Umbilical cord (tissue), 2 donors: ENCODE measurements around the gene CLEC12A. TPM values are rescaled to one million over a fixed set of nuclear protein-coding genes. Genes with fewer than 3 reads are reported as not detected.
"Not testable (repeated sequence)": the region's sequence is repeated elsewhere in the genome, so short reads cannot be mapped to it uniquely, and the experiment has no call there.

Experiments
- DNase-seq: peaks from one replicate; pipeline ENCODE4 v3.0.0-alpha.2; 2015; ENCODE audit warnings: low spot score
- total RNA-seq: library from RNA; depleted of rRNA; stranded (reverse); fragments of >200 nt; gene quantifications from one replicate; pipeline ENCODE4 v1.2.3, GENCODE V29; 2014; ENCODE audit warnings: low replicate concordance; ENCODE audit not compliant: insufficient read depth

Gene CLEC12A
- total RNA-seq, 1 donor from 2014 or later = 18.1 TPM

- no peak for DNase-seq
Observed at GRCh38 chr12:9969673-9970072, 1.5 kb upstream of the CLEC12A start.

- no peak for DNase-seq
Observed at GRCh38 chr12:9973949-9974348, 2.7 kb downstream of the CLEC12A start.

DNA sequence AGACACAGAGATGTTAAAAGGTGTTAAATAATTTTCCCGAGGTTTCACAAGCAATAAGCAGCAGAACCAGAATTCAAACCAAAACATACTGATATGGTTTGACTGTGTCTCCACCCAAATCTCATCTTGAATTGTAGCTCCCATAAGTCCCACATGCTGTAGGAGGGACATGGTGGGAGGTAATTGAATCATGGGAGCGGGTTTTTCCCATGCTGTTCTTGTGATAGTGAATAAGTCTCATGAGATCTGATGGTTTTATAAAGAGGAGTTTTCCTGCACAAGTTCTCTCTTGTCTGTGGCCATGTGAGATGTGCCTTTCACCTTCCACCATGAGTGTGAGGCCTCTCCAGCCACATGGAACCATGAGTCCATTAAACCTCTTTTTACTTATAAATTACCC lies 3.5 kb downstream of the CLEC12A start:
- not testable (repeated sequence) for DNase-seq

DNA sequence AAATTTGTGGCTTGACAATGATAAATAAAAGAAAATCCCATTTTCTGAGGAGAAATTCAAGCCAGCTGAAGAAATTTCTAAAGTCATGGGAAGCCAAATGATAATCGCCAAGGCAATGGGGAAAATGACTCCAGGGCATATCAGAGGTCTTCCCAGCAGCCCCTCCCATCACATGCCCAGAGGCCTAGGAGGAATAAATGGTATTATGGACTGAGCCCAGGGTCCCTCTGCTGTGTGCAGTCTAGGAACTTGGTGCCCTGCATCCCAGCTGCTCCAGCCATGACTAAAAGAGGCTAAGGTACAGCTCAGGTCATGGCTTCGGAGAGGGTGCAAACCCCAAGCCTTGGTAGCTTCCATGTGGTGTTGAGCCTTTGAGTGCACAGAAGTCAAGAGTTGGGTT lies 4.4 kb downstream of the CLEC12A start:
- no peak for DNase-seq

DNA sequence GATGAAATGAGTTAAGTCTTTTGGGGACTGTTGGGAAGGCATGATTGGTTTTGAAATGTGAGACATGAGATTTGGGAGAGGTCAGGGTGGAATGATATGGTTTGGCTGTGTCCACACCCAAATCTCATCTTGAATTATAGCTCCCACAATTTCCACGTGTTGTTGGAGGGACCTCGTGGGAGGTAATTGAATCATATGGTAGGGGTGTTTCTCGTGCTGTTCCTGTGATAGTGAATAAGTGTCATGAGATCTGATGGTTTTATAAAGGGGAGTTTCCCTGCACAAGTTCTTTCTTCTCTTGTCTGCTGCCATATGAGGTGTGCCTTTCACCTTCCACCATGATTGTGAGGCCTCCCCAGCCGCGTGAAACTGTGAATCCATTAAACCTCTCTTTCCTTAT lies 5.4 kb downstream of the CLEC12A start:
- not testable (repeated sequence) for DNase-seq

DNA sequence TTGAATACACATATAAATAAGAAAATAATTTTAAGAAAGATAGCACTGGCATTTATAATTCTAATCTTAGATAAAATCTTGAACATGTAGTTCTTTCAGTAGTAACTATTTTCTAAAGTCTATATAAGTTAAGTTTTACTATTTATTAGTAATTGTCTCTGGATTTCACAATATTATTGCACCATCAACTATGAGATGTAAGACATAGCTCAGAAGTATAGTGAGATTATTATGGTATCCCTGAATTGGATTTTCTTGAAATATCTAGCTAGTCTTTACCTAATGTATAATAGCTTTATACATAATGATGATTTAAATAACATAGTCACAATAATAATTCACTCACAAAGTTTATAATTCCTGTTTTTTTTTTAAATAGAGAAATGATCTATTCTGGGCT lies 6.7 kb downstream of the CLEC12A start:
- DNase-seq = no peak

DNA sequence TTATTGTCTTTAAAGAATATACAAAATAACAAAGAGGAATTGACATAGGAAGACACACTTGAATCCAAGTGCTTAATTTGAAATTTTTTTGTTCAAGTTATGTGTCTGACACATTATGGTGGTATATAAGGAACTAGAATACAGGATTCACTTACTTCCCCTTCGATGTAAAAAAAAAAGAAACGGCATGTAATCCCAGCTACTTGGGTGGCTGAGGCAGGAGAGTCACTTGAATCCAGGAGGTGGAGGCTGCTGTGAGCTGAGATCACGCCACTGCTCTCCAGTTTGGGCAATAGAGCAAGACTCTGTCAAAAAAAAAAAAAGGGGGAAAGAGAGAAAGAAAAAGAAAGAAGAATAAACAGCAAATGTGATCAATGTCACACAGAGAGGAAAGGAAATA lies 8.9 kb downstream of the CLEC12A start:
- no peak for DNase-seq

GRCh38 chr12:9991876-9992275 lies 20.7 kb downstream of the CLEC12A start:
- no peak for DNase-seq

DNA sequence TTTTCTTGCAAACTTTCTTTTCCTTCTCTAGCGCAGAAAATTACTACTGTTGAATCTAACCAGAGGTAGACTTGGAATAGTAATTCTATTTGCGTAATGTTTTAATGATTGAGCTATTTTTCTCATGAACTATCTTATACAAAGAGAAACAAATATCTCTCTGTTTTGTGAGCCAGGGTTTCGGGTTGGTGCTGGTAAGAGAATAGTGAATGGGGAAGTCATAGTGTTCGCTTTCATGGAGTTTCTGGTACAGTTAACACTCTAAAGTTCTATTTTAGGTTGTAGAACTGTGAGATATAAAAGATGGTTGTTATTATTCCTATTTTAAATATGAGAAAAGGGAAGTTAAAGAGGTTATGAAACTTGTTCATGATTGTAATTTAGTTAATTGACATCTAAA lies 21.1 kb downstream of the CLEC12A start:
- no peak for DNase-seq

GRCh38 chr12:9999016-9999415 lies 27.8 kb downstream of the CLEC12A start, which contains the start of gene CLEC1B:
CLEC1B (minus strand) TSS chr12:9999121; CDS start chr12:9999100, 21 bp downstream.
- no peak for DNase-seq

DNA sequence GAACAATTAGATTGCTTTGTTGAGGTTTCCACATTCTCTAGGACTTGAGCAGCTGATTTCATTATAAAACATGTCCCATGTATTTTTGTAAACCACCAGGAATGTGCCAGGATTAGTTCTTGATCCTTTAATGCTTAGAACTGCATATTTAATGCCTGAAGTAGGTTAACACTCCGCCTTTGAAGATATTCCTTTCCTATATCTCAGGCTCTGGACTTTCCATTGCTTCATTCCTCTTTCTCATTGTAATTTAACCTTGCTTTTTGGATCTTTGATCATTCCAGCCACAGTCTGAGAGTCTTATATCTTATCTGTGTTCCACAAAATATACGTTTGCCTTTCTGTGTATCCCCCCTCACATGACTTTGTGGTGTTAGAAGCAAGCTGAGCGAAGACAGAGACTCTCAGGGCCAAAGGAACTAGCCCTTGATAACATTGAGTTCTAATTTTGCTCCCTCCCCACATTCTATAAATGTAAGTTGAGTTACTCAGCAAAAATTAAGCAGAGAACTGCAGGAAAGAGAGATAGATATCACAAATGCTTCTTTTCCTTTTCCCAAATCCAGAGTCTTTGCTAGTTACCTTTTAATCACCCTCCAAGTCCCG lies 30.1 kb downstream of the CLEC12A start:
- peak; percentile 85 for DNase-seq

DNA sequence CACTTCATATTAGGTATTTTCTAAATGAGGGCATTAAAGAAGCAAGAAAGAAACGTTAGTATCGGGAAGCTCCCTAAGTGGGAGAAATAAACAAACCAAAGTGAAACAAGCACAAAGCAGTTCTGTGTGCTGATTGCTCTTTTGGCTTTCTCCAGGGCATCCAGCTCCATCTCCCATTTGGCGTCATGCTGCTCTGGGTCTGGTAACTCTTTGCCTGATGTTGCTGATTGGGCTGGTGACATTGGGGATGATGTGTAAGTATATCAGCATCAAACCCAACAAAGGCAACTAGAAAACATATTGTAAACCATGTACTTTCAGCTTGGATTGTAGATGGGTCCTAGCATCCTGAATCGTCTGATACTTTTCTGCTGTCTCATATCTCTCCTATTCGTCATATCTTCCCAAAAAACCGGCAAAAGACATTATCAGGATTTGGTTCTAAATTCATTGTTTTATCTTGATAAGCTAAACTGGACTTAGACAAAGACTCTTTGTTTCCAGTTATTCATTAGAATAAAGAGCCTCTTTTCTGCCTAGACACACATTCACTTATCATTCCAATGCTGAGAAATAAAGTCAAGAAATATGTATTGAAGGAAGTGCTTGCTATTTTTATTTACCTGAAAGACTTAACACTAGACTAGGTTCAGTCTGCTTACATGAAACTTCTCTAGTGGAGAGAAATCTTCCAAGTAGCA lies 41.6 kb downstream of the CLEC12A start:
- no peak for DNase-seq

- DNase-seq = no peak
Observed at GRCh38 chr12:10015450-10015849, 44.2 kb downstream of the CLEC12A start.

DNA sequence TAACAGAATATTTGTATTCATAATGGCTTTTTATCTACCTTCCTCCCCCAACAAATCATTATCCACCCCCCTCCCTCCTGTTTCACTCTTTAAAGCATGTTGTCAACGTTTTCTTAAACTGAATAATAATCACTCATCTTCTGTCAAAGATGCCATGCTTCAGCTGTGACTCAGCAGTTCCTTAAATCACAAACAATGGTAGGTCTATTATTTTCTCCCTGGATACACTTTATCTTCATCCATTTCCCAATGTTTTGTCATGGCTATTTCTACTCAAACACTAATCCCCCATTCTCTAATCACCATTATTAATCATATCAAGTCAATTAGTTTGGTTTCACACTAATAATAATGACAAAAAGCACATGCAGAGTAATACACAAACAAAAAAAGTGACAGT lies 45.7 kb downstream of the CLEC12A start:
- no peak for DNase-seq

GRCh38 chr12:10018386-10018785 lies 47.2 kb downstream of the CLEC12A start:
- DNase-seq = no peak

- DNase-seq = no peak
Observed at GRCh38 chr12:10021342-10021741, 50.1 kb downstream of the CLEC12A start.

DNA sequence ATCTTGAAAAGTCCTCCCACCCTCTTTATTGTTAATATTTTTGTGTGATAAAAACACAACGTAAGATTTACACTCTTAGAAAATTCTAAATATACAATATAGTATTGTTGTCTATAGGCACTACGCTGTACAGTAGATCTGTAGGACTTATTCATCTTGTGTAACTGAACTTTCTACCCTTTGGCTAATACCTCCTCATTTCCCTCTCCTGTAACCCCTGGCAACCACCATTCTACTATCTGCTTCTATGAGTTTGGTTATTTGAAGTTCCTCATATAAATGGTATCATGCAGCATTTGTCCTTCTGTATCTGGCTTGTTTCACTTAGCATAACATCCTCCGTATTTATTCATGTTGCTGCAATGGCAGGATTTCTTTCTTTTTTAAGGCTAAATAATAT lies 54.0 kb downstream of the CLEC12A start:
- no peak for DNase-seq

DNA sequence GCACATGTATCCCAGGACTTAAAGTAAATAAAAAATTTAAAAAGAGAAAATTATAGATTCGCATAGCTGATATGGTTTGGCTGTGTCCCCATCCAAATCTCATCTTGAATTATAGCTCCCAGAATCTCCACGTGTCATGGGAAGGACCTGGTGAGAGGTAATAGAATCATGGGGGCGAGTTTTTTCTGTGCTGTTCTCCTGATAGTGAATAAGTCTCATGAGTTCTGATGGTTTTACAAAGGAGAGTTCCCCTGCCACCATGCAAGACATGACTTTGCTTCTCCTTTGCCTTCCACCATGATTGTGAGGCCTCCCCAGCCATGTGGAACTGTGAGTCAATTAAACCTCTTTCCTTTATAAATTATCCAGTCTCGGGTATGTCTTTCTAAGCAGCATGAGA lies 55.5 kb downstream of the CLEC12A start:
- DNase-seq = not testable (repeated sequence)

DNA sequence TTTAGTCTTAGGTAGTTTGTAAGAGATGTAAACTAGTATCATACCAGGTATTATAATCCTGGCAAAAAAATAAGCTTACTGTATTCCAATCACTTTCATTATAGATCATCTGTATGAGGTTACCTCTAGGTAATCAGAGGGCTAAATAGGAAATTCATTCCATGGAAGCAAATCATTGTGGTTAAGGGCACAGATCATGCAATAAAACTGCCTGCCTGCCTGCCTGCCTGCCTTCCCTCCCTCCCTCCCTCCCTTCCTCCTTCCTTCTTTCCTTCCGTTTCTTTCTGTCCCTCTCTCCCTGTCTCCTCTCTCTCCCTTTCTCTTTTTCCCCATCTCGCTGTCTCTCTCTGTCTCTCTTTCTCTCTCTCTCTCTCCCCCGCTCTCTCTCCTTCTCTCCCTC lies 56.1 kb downstream of the CLEC12A start:
- no peak for DNase-seq

DNA sequence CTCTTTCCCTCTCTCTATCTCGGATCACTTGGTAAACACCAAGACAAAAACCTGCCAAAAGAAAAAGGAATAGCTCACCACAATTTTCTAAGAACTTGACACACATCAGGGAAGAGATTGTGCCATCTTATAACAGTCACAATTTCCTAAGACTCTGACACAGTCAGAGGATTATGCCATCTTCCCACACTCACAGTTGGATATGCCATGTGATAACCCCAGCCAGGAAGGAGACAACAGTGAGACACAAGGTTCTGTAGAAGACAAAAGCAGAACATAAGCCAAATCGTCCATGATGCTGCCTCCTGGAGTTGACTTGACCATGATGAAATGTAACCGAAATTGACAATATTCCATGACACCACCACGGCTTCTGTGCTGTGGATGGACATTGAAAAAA lies 56.5 kb downstream of the CLEC12A start:
- no peak for DNase-seq

DNA sequence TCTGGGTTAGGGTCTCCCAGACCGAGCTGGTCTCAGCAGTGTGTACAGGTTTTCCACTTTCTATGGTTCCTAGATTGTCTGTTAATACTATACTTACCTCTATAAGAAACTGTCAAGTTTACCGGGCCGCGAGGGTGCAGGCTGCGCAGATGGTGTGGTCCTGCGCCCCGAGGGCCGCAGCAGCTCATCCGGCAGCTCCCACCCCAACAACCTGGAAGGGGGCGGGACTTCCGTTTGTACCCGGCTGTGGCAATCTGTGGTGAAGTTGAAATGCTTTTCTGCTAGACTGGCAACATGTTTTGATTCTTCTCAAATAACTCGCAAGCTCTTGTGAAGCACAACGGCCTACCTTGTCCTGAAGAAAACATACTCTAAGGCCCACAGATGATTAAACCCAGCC lies 59.2 kb downstream of the CLEC12A start, which contains the start of gene CLEC9A:
Gene CLEC9A (plus strand): TSS at position 237 of the 400 bp plus-strand sequence. CDS start 22,006 bp downstream, outside the sequence.
- no peak for DNase-seq

- no peak for DNase-seq
Observed at GRCh38 chr12:10031321-10031720, 60.1 kb downstream of the CLEC12A start.

DNA sequence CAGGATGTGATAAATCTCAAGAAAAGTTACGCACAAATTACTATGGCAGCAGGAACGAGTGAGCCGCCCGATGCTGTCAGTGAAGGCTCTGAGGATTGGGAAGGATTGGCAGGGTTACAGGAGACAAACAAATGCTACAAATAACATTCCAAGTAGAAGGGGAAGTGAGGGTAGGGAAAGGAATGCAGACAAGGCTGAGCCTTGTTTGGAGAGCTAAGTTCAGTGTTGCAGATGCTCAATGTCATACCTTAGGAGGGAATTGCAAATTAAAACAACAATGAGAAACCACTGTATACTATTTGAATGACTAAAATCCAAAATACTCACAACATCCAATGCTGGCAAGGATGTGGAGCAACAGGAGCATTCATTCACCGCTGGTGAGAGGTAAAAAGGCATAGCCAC lies 60.6 kb downstream of the CLEC12A start:
- peak; percentile 18 for DNase-seq
